ENCODE measurements around the gene PGAP3. TPM values are rescaled to one million over a fixed set of nuclear protein-coding genes. Genes with fewer than 3 reads are reported as not detected.

Gene PGAP3
- total RNA-seq, 1 donor: 11.1 TPM

GRCh38 chr17:39660397-39661385, 27.2 kb downstream of the PGAP3 start:
- no peak for DNase-seq (ENCODE audit: low read depth)
- H3K4me3 ChIP-seq (ENCODE audit: low read depth, low read length): no peak overlapping the region
- no peak for TF ChIP-seq CTCF (IDR thresholded peaks at IDR 0.05; ENCODE audit: insufficient read depth, low read length)

- no peak for DNase-seq (ENCODE audit: low read depth)
- TF ChIP-seq CTCF (IDR thresholded peaks at IDR 0.05; ENCODE audit: insufficient read depth, low read length): no peak
- H3K4me3 ChIP-seq (ENCODE audit: low read depth, low read length): no peak overlapping the region
Observed at GRCh38 chr17:39660011-39660360, 27.9 kb downstream of the PGAP3 start.

GRCh38 chr17:39659279-39660010, 28.4 kb downstream of the PGAP3 start:
- H3K4me3 ChIP-seq (ENCODE audit: low read depth, low read length): no peak overlapping the region
- no peak for TF ChIP-seq CTCF (IDR thresholded peaks at IDR 0.05; ENCODE audit: insufficient read depth, low read length)
- DNase-seq (ENCODE audit: low read depth): no peak

- H3K4me3 ChIP-seq (ENCODE audit: low read depth, low read length): no peak overlapping the region
- DNase-seq (ENCODE audit: low read depth): no peak
- no peak for TF ChIP-seq CTCF (IDR thresholded peaks at IDR 0.05; ENCODE audit: insufficient read depth, low read length)
Observed at GRCh38 chr17:39658760-39659159, 29.1 kb downstream of the PGAP3 start.

- no peak for TF ChIP-seq CTCF (IDR thresholded peaks at IDR 0.05; ENCODE audit: insufficient read depth, low read length)
- H3K4me3 ChIP-seq (ENCODE audit: low read depth, low read length): no peak overlapping the region
- DNase-seq (ENCODE audit: low read depth): no peak
Observed at GRCh38 chr17:39658346-39658745, 29.5 kb downstream of the PGAP3 start.

GRCh38 chr17:39655105-39655504, 32.8 kb downstream of the PGAP3 start:
- no peak for TF ChIP-seq CTCF (IDR thresholded peaks at IDR 0.05; ENCODE audit: insufficient read depth, low read length)
- H3K4me3 ChIP-seq (ENCODE audit: low read depth, low read length): no peak overlapping the region
- no peak for DNase-seq (ENCODE audit: low read depth)
